Measurements from ENCODE around the gene SVIL.
"Not testable (repeated sequence)": the region's sequence is repeated elsewhere in the genome, so short reads cannot be mapped to it uniquely, and the experiment has no call there.

Gene SVIL

DNA sequence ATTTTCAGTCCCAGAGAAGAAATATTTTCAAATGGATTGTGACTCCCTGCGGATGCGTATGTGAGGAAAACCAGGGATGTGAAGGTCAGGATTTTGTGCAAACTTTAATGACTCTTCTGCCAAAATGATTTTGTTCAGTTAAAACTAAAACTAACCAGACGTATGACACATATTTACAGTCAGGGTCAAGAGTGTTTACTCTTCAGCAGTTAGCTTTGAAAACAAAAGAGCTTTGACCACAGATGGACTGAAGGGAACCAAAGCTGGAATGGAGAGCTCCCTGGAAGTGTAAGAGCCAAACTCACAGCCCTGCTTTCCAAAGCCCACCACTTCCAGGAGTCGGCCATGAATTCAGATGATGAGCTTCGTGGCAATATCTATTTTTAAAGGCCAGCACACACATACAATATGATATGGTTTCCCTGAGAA is 15.5 kb downstream of the SVIL start:
- DNase-seq, result no peak

DNA sequence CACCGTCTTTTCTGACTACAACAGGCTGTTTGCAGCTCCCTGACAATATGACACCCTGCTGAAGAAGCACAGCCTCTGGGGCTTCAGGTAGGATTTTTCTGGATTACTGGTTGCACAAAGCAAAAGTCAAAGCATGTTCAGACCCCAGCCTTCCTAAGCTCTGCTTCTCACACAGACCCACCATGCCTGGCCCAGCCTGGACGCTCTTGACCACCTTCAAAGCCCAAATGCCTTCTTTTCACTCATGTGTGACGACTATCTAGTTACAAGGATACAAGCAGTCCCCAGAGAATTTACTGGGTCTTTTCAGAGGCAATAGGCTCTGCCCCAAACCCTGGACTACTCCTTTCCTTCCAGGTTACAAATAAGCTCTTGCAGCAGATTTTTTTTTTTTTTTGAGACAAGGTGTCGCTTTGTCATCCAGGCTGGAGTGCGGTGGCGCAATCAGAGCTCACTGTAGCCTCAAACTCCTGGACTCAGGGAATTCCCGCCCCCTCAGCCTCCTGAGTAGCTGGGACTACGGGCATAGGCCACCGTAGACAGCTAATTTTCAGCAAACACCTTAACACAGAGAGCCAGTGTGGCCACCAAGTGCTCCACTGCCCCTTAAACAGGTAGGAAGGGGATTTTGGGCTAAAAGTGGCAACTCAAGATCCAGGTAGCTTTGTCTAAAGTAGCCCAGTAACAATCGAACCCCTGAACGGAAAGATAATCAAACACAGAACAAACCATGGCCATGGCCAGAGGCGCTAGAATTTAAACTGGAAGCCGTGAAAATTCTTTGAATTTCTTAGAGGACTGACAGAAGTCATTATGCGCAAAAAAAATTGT is 16.2 kb downstream of the SVIL start:
- DNase-seq, result no peak

DNA sequence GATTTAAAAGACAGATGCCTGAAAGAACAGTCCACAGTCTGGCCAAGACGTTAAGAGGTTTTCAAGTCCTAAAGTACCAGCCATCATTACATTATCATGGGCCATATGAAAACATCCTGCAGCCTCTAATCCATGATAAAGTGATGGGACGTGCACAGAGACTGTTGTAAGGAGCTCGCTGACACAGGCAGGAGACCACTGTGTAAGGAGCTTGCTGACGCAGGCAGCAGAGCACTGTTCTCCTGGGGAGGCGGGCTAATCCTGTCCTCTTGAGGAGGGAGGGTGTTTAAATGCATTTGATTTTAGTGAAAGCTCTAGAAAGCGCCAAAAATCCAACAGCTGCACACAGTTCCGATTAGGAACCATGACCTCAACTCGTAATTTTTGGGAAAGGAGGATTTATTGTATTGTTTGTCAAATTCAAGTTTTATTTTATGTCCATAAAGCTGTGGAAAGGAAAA is 16.9 kb downstream of the SVIL start:
- no peak for DNase-seq

DNA sequence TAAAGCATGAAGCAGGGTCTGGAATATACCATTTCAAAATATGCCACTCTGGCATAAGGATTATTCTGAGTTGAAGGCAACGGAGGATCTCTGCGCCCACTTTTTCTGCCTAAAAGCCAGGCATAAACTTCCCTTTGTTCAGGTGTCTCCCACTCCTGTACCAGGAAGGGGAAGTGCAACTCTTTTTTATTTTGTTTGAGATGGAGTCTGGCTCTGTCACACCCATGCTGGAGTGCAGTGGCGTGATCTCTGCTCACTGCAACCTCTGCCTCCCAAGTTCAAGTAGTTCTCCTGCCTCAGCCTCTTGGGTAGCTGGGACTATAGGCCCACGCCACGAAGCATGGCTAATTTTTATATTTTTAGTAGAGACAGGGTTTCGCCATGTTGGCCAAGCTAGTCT is 18.2 kb downstream of the SVIL start:
- no peak for DNase-seq

DNA sequence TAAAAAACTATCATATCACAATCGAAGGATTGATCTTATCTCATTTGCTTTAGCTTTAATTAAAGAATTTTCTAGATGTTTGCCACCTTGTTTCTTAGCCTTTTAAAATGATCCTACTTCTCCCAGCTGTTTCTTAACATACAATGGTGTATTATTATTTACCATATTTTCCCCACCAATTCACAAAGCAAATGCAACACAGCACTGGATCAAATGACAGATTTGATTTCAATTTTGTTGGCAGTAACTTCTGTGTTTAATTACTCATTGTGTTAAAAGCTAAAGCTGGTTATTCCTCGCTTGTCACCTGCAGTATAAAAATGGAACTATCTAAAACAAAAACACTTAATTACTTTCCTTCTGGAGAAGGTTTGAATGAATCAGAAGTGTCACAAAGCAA is 19.6 kb downstream of the SVIL start:
- DNase-seq, result no peak

DNA sequence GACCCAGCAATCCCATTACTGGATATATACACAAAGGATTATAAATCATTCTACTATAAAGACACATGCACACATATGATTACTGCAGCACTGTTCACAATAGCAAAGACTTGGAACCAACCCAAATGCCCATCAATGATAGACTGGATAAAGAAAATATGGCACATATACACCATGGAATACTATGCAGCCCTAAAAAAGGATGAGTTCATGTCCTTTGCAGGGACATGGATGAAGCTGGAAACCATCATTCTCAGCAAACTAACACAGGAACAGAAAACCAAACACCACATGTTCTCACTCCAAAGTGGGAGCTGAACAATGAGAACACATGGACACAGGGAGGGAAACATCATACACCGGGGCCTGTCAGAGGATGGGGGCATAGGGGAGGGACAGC is 20.5 kb downstream of the SVIL start:
- not testable (repeated sequence) for DNase-seq

DNA sequence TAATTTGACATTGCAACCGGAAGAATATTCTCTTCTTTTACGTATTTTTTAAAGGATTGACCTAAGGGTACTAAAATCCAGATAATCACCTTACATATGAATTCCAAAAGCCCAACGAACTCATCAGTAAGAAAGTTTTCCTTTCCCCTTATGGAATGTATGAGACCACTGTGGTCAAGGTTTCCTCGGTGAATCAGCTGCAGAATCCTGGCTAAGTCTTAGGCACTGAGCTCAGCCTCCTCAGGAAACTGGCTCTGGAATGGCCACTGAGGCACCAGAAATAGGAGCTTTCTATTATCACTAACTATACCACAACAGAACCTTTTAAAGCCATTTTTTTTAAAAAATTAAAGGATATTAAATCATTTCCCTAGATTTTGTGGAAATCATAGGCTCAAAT is 21.0 kb downstream of the SVIL start:
- DNase-seq, result peak; percentile 65

DNA sequence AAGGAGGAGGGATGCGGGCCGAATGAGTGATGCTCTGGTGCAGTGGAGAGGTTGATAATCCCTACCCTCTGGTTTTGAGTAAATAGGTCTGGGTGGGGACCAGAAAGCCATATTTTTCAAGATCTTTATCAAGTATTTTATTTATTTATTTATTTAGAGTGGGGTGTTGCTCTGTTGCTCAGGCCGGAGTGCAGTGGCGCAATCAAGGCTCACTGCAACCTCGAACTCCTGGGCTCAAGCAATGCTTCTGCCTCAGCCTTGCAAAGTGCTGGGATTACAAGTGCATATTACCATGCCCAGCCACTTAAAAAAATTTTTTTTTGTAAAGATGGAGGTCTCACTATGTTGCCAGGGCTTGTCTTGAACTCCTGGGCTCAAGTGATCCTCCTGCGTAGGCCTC is 21.6 kb downstream of the SVIL start:
- no peak for DNase-seq

DNA sequence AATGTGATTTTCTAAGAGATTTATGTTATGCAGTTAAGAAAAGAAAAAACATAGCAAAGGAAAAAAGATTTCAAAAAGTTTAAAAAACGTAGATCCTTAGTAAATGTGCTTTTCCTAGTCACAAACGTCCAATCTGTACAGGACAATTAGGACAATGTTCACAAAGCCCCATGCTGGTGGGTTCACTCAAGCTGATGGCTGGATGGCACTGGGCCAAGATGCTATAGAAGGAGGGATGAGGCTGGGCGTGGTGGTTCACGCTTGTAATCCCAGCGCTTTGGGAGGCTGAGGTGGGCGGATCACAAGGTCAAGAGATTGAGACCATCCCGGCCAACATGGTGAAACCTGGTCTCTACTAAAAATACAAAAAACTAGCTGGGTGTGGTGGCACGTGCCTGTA is 22.1 kb downstream of the SVIL start:
- no peak for DNase-seq

DNA sequence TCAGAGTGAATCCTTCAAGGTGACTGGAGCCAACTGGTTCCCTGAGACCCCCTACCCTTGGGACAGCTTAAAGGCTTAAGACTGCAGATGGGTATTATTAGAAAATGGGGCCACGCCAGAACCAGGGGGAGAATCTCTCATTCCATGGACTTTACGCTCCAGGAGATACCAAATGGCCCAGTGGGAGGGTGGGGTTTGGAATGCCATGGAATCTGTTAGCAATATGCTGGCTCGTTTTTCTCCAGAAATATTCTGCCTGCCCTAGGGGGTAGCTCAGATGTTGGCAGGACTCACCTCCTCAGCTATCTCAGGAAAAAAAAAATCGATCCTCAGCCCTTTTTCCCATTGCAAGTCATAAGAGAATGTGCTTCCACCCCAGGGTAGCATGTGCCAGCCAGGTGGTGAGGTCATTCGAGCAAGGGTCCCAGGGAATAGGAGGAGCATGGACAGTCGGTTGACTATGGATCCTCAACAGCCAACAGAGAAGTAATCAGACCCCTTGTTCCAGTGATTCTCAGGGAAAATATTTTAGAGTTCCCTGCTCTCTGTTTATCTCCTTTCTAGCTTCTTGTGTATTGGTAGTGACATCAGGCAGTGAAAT is 22.9 kb downstream of the SVIL start:
- DNase-seq, result peak; percentile 46

DNA sequence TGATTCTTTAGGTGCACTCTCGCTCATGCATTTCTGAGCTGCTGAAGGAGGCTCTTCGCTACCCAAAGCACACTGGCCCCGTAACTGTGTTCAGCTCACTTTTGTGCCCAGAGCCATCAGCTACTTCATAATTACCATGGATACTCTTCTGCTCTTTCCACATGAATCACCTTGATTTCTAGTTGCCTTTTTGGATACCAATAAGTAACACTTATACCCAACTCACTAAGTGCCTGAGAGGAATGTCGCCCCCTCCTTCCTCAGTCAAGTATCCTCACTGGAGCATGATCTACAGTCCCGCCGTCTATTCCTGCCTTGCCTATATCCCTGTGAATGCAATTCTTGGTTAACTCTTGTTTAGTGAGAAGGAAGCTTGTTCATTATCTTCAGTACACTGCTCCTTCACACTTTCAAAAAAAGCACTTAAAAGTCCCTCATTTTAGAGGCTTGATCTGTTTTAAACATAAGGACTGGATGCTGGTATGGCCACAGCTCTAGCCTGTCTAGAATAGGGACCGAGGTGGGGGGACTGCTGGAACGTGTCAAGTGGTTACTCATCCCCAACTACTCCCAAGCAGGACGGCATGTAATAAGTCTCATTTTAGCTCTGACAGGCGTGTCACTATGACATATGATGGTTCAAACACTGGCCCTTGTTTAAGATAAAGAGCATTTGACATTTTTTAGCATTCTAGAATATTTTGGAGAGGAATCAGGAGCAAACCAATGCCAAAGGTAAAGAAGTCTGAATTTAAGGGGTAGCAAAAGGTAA is 23.7 kb downstream of the SVIL start:
- DNase-seq, result no peak

DNA sequence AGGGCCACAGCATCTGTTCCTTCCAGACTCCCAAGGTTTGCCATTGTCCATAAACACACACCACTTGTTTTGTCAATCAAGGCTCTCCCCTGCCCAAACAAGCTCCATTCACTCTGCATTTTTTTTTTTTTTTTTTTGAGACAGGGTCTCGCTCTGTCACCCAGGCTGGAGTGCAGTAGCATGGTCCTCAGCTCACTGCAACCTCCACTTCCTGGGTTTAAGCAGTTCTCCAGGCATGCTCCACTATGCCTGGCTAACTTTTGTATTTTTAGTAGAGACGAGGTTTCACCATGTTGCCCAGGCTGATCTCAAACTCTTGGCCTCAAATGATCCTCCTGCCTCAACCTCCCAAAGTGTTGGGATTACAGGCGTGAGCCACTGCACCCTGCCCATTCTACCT is 24.4 kb downstream of the SVIL start:
- DNase-seq, result not testable (repeated sequence)

DNA sequence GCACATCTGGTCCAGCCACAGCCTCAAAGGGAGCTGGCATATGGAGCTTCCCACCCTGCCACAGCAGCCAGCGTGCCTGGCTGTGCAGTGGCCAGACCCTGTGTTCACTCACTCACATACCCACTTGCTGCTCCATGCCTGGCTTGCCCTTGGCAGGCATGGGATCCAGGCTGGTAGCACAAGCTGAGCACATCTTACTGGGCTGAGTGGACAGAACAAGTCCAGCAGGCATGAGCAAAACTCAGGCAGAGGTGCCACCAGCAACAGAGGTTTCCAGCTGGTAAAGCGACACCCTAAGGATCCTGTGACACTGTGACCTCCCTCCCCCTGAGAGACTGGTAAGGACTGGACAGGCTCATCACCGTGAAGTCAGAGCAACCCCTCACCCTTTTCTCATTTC is 25.1 kb downstream of the SVIL start:
- no peak for DNase-seq

DNA sequence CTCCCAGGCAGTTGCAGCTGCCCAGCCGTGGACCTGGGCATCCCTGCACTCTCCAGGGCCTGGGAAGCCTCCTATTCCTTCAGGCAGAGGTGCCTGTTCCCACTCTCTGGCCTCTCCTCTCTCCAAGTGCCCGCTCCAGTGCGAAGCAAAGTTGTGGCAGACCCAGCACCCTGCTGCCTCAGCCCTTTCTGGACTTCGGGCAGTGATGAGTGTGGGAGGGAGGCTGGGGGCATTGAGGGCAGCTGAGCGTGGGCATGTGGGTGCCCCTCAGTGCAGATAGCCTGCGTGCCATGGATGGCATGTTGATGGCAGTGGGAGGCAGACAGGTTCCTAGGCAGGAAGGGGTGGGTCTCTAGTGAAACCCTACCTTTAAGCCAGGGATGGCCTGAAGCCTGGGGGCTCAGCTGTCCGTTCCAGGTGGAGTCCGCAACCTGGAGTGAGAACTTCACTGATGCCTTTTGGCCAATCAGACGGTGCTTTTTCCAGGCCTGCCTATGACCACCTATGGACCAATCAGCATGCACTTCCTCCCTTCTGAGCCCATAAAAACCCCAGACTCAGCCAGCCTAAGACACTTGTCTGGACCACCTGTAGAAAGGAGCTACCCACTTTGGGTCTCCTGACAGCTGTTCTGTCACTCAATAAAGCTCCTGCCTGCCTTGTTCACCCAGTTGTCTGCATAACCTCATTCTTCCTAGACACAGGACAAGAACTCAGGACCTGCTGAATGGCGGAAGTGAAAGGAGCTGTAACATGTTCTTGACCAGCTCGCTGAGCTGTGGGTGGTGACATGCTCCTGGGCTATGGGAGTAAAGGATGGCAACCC is 26.1 kb downstream of the SVIL start:
- no peak for DNase-seq

DNA sequence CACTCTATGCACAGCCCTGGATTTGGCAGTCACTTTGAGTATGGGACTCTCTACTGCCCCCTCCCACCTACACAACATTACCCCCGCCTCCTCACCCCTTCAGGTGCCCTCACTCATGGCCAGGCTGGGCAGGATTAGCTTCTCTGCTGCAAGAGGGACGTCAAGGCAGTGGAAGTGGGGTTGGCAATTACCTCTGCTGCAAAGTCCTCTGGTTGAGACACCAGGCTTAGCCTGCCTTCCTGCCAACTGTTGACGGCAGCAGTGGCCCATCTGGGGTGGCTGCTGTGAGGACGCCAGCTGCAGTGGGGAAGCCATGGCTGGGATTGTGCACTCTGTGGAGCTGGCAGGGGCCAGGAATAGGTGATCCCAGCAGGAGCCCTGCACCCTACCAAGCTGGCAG is 26.7 kb downstream of the SVIL start:
- DNase-seq, result no peak

DNA sequence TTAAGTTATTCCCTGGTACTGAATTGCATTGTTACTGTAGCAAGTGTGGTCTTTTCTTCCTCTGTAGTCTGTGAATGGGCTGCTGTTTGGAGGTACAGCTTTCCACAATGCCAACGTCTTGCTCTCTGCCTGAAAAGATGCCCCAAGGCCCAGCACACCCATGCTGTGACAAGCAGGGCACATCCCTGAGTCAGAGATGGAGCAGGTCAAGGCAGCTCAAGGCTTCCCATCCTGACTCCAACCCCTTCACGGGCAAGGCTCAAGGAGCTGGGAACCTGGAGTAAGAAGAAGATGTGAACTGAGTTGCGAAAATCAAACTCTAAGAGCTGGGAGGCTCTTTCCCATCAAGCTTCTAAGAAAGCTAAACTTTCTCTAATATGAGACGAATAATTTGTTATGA is 27.2 kb downstream of the SVIL start:
- no peak for DNase-seq

DNA sequence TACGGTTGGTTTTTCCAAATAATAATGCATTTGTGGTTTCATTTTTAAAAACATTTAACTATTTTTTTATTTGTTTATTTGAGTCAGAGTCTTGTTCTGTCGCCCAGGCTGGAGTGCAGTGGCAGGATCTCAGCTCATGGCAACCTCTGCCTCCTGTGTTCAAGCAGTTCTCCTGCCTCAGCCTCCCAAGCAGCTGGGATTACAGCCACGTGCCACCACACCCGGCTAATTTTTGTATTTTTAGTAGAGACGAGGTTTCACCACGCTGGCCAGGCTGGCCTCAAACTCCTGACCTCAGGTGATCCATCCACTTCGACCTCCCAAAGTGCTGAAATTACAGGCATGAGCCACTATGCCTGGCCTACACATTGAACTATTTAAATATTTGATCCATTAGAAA is 28.1 kb downstream of the SVIL start:
- not testable (repeated sequence) for DNase-seq

DNA sequence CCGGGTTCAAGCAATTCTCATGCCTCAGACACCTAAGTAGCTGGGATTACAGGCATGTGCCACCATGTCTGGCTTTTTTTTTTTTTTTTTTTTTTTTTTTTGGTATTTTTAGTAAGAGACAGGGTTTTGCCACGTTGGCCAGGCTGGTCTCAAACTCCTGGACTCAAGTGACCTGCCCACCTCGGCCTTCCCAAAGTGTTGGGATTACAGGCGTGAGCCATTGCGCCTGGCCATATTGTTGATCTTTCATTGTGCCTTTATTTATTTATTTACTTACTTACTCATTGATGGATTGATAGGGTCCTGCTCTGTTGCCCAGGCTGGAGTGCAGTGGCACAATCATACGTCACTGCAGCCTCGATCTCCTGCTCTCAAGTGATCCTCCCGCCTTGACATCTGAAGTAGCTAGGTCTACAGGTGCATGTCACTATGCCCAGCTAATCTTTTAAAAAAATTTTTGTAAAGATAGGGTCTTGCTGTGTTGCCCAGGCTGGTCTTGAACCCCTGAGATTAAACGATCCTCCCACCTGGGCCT is 30.4 kb downstream of the SVIL start:
- no peak for DNase-seq

DNA sequence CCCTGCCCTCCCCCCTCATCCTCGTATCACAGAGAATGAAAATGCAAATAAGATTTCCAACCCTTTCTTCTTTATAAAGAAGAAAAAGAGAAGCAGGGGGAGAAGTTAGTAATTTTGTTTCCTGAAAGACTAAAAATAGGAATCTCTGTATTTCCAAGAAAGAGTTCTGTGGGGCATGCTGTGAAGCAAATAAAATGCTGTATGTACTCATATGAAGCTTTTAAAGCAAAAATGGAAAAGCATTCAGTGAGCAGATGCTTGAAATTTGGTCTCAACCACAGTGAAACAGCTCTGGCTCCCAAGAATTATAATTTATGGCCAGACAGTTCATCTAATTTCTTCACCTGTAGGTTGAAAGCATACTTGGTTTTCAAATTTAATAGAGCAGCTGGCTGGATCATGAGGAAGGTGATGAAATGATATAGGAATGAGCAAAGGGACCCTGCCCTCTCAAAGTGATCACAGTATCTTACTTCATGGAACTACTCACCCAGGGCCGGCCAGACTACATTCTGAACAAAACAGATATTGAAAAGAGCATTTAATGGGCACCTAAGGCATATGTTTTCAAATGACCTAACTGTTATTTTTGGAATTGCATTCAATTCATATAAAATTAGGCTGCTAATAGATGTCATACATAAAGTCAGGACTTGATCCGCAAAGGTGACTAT is 31.4 kb downstream of the SVIL start:
- no peak for DNase-seq

DNA sequence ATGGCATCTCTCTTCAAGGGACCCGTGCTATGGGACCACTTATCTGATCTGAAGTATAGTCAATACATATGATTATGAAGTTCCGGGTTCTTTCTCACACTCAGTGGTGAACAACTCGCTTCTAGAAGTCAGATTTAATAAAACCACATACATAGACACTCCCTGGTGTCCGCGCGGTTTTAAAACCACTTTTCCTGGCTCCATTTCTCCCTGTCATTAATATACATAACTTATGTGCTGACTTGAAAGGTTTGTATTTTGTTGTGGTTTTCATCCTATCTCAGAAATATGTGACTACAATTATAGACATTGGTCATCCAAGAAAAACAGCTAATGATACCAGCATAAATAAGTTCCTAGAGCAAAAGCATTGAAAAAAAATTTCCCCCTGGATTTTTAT is 34.0 kb downstream of the SVIL start:
- peak; percentile 50 for DNase-seq

DNA sequence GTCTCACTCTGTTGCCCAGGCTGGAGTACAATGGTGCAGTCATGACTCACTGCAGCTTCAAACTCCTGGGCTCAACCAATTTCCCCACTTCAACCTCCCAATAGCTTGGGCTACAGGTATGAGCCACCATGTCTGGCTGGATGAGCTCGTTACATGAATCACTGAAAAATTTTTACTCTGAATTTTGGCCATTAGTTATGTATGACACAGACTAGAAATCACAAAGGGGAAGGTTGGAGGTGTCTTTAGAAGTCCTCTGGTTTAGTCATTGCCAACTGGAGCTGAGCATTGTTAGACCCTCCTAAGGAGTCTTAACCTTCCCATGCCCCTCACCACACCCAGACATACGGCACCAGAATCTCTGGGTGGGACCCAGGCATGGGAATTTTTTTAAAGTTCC is 34.7 kb downstream of the SVIL start:
- peak; percentile 30 for DNase-seq

DNA sequence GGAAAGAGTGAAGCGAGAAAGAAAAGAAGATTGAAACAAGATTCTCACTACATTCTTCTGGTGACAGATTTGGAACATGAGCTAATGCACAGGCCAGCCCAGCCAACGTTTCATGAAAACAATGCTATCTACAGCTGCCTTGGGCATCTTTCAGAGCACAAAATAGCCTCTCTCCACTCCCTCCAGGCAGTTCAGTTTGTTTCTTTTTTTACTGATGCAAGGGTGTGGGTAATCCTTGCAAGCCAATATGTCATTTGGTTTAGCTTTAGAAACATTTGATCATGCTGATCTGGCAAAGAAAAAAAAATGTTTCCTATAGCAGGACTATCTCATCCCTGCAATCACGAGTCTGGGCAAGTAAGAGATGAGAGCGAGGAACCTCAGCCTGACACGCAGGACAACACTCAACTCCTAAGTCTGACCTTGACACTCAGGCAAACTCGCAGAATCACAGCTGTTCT is 35.9 kb downstream of the SVIL start:
- DNase-seq, result peak; percentile 79
